ENCODE data around the gene PPP1R14C. TPM values are rescaled to one million over a fixed set of nuclear protein-coding genes. Genes with fewer than 3 reads are reported as not detected.

Gene PPP1R14C
- total and polyA plus RNA-seq, 10 donors, result 0.06 to 0.39 (median 0.18) TPM; not detected in 4

DNA sequence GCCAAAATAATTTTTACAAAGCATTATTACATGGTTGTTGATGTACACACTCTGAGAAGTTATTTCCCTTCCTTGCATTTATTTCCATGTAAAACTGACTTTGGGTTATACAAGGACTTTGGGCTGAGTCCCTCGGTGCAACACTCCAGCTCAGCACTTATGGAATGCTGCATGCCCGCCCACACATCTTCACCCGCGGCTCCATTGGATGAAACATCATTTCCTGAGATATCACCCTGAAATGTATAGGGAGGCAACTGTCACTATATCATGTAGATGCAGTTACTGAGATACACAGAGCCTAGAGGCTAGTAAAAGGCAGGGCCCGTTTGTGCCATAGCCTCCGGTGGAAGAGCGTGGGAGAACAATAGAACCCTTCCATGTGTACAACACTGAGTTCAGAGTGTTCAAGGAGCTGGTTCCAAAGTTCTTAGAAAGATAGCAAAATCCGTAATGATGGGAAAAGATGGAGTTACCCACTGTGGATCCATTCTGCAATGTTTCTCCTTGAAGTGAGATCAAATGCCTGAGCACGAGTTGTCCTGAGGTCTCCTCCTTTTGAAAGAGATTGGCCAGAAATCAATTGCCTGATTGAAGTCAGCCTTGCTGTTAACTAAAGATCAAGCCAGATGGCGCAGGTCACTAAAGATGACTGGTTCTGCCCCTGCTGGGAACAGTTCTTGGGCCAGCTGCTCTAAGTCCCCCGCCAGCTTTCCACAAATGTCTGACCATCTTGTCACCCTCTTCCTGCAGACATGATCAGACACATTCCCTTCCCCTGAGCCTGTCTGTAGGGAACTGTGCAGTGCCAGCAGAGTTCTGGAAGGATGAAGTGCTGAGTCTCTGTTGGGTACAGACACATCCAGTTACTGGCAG is 125.1 kb downstream of the PPP1R14C start:
- no peak for TF ChIP-seq CTCF (IDR thresholded peaks at IDR 0.05 in 8 of 11, conservative IDR thresholded peaks at IDR 0.05 in 3 of 11)
- TF ChIP-seq POLR2A (IDR thresholded peaks at IDR 0.05), result no peak
- TF ChIP-seq POLR2AphosphoS5 (IDR thresholded peaks at IDR 0.05), result no peak
- no peak for DNase-seq
- no peak overlapping the region for H3K27ac ChIP-seq
- intact Hi-C loops (cut with DNase I; ENCODE audit: low total_unique reads), result no loop called here
- no peak overlapping the region for H3K4me3 ChIP-seq
- H3K27me3 ChIP-seq (replicated peaks in 1 of 7), result no peaks in the 10 kb centered on the region
- peaks cover 0 to 6% (median 0%) of the 10 kb centered on the region in 8 donors for H3K9me3 ChIP-seq
- no peaks in the 10 kb centered on the region for H3K36me3 ChIP-seq
- 75 to 86% (median 81%) methylated on average over 11 of the region's 11 CpGs for WGBS, 5 donors
- no peaks in the 10 kb centered on the region for H3K4me1 ChIP-seq

GRCh38 chr6:150269130-150269856 is 126.4 kb downstream of the PPP1R14C start:
- no peak for TF ChIP-seq POLR2A (IDR thresholded peaks at IDR 0.05)
- TF ChIP-seq CTCF (IDR thresholded peaks at IDR 0.05 in 8 of 11, conservative IDR thresholded peaks at IDR 0.05 in 3 of 11), result no peak
- TF ChIP-seq POLR2AphosphoS5 (IDR thresholded peaks at IDR 0.05), result no peak
- no peaks in the 10 kb centered on the region for H3K27me3 ChIP-seq (replicated peaks in 1 of 7)
- no peak overlapping the region for H3K27ac ChIP-seq
- H3K4me3 ChIP-seq, result no peak overlapping the region
- H3K9me3 ChIP-seq, result peaks cover 0 to 4% (median 0%) of the 10 kb centered on the region in 8 donors
- no peaks in the 10 kb centered on the region for H3K4me1 ChIP-seq
- 79 to 93% (median 90%) methylated on average over 6 of the region's 6 CpGs for WGBS, 5 donors
- no peaks in the 10 kb centered on the region for H3K36me3 ChIP-seq
- intact Hi-C loops (cut with DNase I; ENCODE audit: low total_unique reads), result no loop called here
- no peak for DNase-seq

DNA sequence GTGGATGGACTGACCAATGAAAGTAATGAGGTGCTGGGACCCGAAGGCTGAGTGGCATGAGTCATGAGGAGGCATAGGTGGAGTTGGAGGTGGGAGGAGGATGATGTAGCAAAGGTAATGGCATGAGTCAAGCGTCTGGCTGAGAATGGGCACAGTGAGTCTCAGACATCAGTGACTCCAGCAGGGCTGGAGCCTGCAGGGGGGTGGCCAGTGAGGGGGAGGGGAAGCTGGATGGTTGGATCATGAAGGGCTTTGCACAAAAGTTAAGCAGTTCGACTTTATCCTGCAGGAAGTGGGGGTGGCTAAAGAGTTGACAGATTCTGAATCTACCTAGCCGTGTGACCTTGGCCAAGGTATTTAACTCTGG is 127.0 kb downstream of the PPP1R14C start:
- DNase-seq, result no peak
- WGBS, 5 donors, result 59 to 79% (median 71%) methylated on average over 4 of the region's 4 CpGs
- no peak for TF ChIP-seq CTCF (IDR thresholded peaks at IDR 0.05 in 8 of 11, conservative IDR thresholded peaks at IDR 0.05 in 3 of 11)

More for the DNA sequence above, 127.0 kb downstream of the PPP1R14C start:
- Histone ChIP-seq H3K4me1 (no peaks in the 10 kb centered on the region), H3K27me3 (replicated peaks in 1 of 7) (no peaks in the 10 kb centered on the region), H3K27ac (no peak overlapping the region), H3K4me3 (no peak overlapping the region), H3K9me3 (peaks cover 0 to 4% (median 0%) of the 10 kb centered on the region in 8 donors), H3K36me3 (no peaks in the 10 kb centered on the region)
- intact Hi-C loops (cut with DNase I; ENCODE audit: low total_unique reads), result no loop called here
